GM23248 (cell line): ENCODE data around the gene HACE1. TPM values are rescaled to one million over a fixed set of nuclear protein-coding genes. Genes with fewer than 3 reads are reported as not detected.
"Not testable (repeated sequence)": the region's sequence is repeated elsewhere in the genome, so short reads cannot be mapped to it uniquely, and the experiment has no call there.

ENCODE experiments used
- DNase-seq: peaks from one replicate; pipeline ENCODE4 v3.0.0-alpha.2; 2015
- H2AFZ ChIP-seq: fragments of 200-600 bp; sonication (generic); 2 replicates; pipeline ENCODE4 v1.6.1; 2016; ENCODE audit warnings: antibody characterized with exemption
- H3F3A ChIP-seq: fragments of 200-600 bp; sonication (generic); 2 replicates; pipeline ENCODE4 v1.6.1; 2016; ENCODE audit warnings: mild to moderate bottlenecking, antibody characterized with exemption, mixed run types; ENCODE audit not compliant: insufficient read depth
- H3K27ac ChIP-seq: fragments of 200-600 bp; sonication (generic); 2 replicates; pipeline ENCODE4 v1.5.1; 2016; ENCODE audit warnings: mild to moderate bottlenecking
- H3K27me3 ChIP-seq: fragments of 200-600 bp; sonication (generic); replicated peaks from 2 replicates; pipeline ENCODE4 v1.6.1; 2016; ENCODE audit warnings: mild to moderate bottlenecking; ENCODE audit not compliant: insufficient read depth
- H3K36me3 ChIP-seq: fragments of 200-600 bp; sonication (generic); 2 replicates; pipeline ENCODE4 v1.6.1; 2016; ENCODE audit warnings: low read depth, mild to moderate bottlenecking
- H3K4me1 ChIP-seq: fragments of 200-600 bp; sonication (generic); 2 replicates; pipeline ENCODE4 v1.6.1; 2016; ENCODE audit warnings: mild to moderate bottlenecking; ENCODE audit not compliant: insufficient read depth
- H3K4me2 ChIP-seq: fragments of 200-600 bp; sonication (generic); one replicate; pipeline ENCODE4 v1.6.1; 2016; ENCODE audit warnings: mild to moderate bottlenecking; ENCODE audit not compliant: unreplicated experiment
- H3K4me3 ChIP-seq: fragments of 200-600 bp; sonication (generic); 2 replicates; pipeline ENCODE4 v1.5.1; 2016; ENCODE audit warnings: mild to moderate bottlenecking
- H3K79me2 ChIP-seq: fragments of 200-600 bp; sonication (generic); 2 replicates; pipeline ENCODE4 v1.6.1; 2016; ENCODE audit warnings: mild to moderate bottlenecking; ENCODE audit not compliant: insufficient read depth
- H3K9ac ChIP-seq: fragments of 200-600 bp; sonication (generic); 2 replicates; pipeline ENCODE4 v1.6.1; 2016; ENCODE audit warnings: mild to moderate bottlenecking
- H3K9me2 ChIP-seq: fragments of 200-600 bp; sonication (generic); 2 replicates; pipeline ENCODE4 v1.6.1; 2016; ENCODE audit warnings: mixed run types, mild to moderate bottlenecking, moderate library complexity; ENCODE audit not compliant: insufficient read depth
- H3K9me3 ChIP-seq: fragments of 200-600 bp; sonication (generic); one replicate; pipeline ENCODE4 v1.6.1; 2017; ENCODE audit warnings: low read depth
- H4K20me1 ChIP-seq: fragments of 200-600 bp; sonication (generic); 2 replicates; pipeline ENCODE4 v1.6.0; 2016; ENCODE audit not compliant: insufficient read depth
- EZH2 ChIP-seq: fragments of 200-600 bp; sonication (generic); IDR thresholded peaks from 2 replicates; pipeline ENCODE4 v1.6.1; 2018; ENCODE audit warnings: antibody characterized with exemption, mild to moderate bottlenecking; ENCODE audit not compliant: insufficient read depth, poor library complexity, severe bottlenecking
- EZH2phosphoT487 ChIP-seq: fragments of 200-600 bp; sonication (generic); IDR thresholded peaks from 2 replicates; pipeline ENCODE4 v1.6.1; 2018; ENCODE audit warnings: antibody characterized with exemption, moderate library complexity, mild to moderate bottlenecking, low read depth; ENCODE audit not compliant: insufficient read depth
- WGBS, 2 experiments: methylation state at CpG; one replicate each; pipeline ENCODE4 v1.1.6; 2015 to 2017; ENCODE audit warnings: low lambda C conversion rate in 2 of 2, low coverage in 1 of 2; ENCODE audit errors: missing lambda C conversion rate in 2 of 2; 5-methylcytosine and 5-hydroxymethylcytosine counted together
- in situ Hi-C: fragments of 300-500 bp; cut with MboI; formaldehyde crosslinking; loops from 2 replicates; pipeline ENCODE4 v1.15.0; 2020
- polyA plus RNA-seq: library from polyadenylated mRNA; unstranded; fragments of >200 nt; fragmentation: Nextera tagmentation; extraction: Ambion mirVana; gene quantifications from 2 replicates; pipeline ENCODE4 v1.2.1, GENCODE V29; 2016
- total RNA-seq: library from RNA; depleted of rRNA; stranded (reverse); fragments of >200 nt; shearing (Covaris generic); gene quantifications from 2 replicates; pipeline ENCODE4 v1.2.3, GENCODE V29; 2014

The HACE1 gene
- total and polyA plus RNA-seq, 2 experiments from 2014 or later: 7.7 to 13.3 TPM

DNA sequence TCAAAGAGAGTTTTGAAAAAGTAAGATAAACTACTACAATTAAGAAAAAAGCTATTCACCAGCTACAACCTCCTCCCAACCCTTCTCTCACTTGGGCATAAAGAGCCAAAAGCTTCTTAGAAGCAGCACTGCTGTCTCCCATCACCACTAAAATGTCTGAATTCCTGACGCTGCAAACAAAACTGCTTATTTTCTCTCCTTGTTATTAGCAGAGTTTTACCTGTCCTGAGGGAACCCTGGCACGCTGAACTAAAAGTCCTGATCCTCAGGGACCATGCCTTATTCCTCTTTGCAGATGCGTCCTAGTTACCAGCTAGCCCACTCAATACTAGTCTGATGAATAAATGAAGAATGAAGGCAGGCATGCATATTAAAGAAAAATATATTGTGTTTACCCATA lies 1.1 kb downstream of the HACE1 start:
- no peaks in the 10 kb centered on the region for H3K9me3 ChIP-seq
- 14 to 27% methylated on average over 3 of the region's 3 CpGs for WGBS, 2 experiments
- H2AFZ ChIP-seq: peak overlapping the region; percentile 87
- in situ Hi-C loops: no loop called here
- peak overlapping the region; percentile 83 for H3K9ac ChIP-seq
- no peaks in the 10 kb centered on the region for H3K9me2 ChIP-seq
- no peak overlapping the region; the same call in none of the 2 replicates for H3K27ac ChIP-seq
- TF ChIP-seq EZH2phosphoT487: no peak
- no peak for TF ChIP-seq EZH2
- peak overlapping the region; percentile 86 for H3K4me2 ChIP-seq
- no peaks in the 10 kb centered on the region for H3K36me3 ChIP-seq
- H3K27me3 ChIP-seq: no peaks in the 10 kb centered on the region
- H3K79me2 ChIP-seq: peaks cover 55% of the 10 kb centered on the region
- H3F3A ChIP-seq: no peaks in the 10 kb centered on the region
- H3K4me3 ChIP-seq: peak overlapping the region; percentile 80
- H3K4me1 ChIP-seq: peaks cover 12% of the 10 kb centered on the region; the same call in 1 of the 2 replicates
- peak; percentile 28 for DNase-seq
- no peaks in the 10 kb centered on the region for H4K20me1 ChIP-seq

DNA sequence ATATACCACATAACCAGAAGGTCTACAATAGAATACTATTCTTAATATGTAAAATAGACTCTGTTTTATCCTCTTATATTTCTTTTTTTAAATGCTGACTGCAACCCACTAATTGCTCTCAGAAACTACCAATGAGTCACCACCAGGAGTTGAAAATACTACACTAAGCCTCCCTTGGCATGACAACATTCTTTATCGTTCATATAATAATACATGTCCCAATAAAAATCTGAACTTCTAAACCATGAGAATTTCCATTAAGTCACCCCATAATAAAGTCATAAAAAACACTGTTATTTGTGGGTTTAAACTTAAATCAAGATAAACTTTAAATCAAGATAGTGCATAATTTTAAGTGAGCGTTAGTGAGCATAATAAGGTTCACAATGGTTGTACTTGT lies 4.2 kb downstream of the HACE1 start:
- DNase-seq: peak; percentile 80
- H4K20me1 ChIP-seq: no peaks in the 10 kb centered on the region
- no peak overlapping the region for H3K4me3 ChIP-seq
- in situ Hi-C loops: no loop called here
- H3K36me3 ChIP-seq: 0 out of 2 replicates have a peak, but pooled peaks cover under 1% of the 10 kb centered on the region
- H3K9ac ChIP-seq: no peak overlapping the region
- no peak overlapping the region for H3K27ac ChIP-seq
- H3F3A ChIP-seq: no peaks in the 10 kb centered on the region
- H3K4me2 ChIP-seq: no peak overlapping the region
- H3K27me3 ChIP-seq: no peaks in the 10 kb centered on the region
- peaks cover 64% of the 10 kb centered on the region for H3K79me2 ChIP-seq
- no peak for TF ChIP-seq EZH2
- WGBS, 2 experiments: 52% methylated on average over 2 of the region's 2 CpGs
- H2AFZ ChIP-seq: no peak overlapping the region
- H3K4me1 ChIP-seq: peaks cover 12% of the 10 kb centered on the region; the same call in 1 of the 2 replicates
- H3K9me3 ChIP-seq: no peaks in the 10 kb centered on the region
- no peaks in the 10 kb centered on the region for H3K9me2 ChIP-seq

- H3K9me2 ChIP-seq, H3K9me3 ChIP-seq, H3K4me1 ChIP-seq, H3K27me3 ChIP-seq, DNase-seq, H3F3A ChIP-seq, H3K4me2 ChIP-seq, H3K4me3 ChIP-seq, in situ Hi-C loops, H2AFZ ChIP-seq, H3K79me2 ChIP-seq, H3K9ac ChIP-seq, H3K27ac ChIP-seq, H4K20me1 ChIP-seq: not testable (repeated sequence)
- H3K36me3 ChIP-seq: peaks cover 21% of the 10 kb centered on the region; the same call in 1 of the 2 replicates
- whole genome bisulfite sequencing, 2 experiments: 85 to 87% methylated on average over 8 of the region's 8 CpGs
Measured at GRCh38 chr6:104847721-104848120, 12.0 kb downstream of the HACE1 start.

- WGBS, 2 experiments: 95 to 98% methylated on average over 2 of the region's 2 CpGs
- H3K36me3 ChIP-seq: 0 out of 2 replicates have a peak, but pooled peaks cover 11% of the 10 kb centered on the region
- no peak overlapping the region for H2AFZ ChIP-seq
- no peaks in the 10 kb centered on the region for H3K9me3 ChIP-seq
- DNase-seq: no peak
- H3K27me3 ChIP-seq: no peaks in the 10 kb centered on the region
- no peak overlapping the region for H3K27ac ChIP-seq
- in situ Hi-C loops: no loop called here
- H3K4me1 ChIP-seq: no peaks in the 10 kb centered on the region
- TF ChIP-seq EZH2phosphoT487 (no peak), EZH2 (no peak)
- H3K9ac ChIP-seq: no peak overlapping the region
- H3K9me2 ChIP-seq: no peaks in the 10 kb centered on the region
- H3K4me3 ChIP-seq: no peak overlapping the region
- no peaks in the 10 kb centered on the region for H3F3A ChIP-seq
- no peak overlapping the region for H3K4me2 ChIP-seq
- no peaks in the 10 kb centered on the region; the same call in 1 of the 2 replicates for H3K79me2 ChIP-seq
- no peaks in the 10 kb centered on the region for H4K20me1 ChIP-seq
Measured at GRCh38 chr6:104843229-104843628, 16.5 kb downstream of the HACE1 start.

GRCh38 chr6:104837158-104837557 lies 22.6 kb downstream of the HACE1 start:
- TF ChIP-seq EZH2phosphoT487 (no peak), EZH2 (no peak)
- in situ Hi-C loops: no loop called here

GRCh38 chr6:104836479-104837020 lies 23.2 kb downstream of the HACE1 start:
- H3K9me3 ChIP-seq, H3F3A ChIP-seq, H3K9me2 ChIP-seq, H3K9ac ChIP-seq, H3K4me2 ChIP-seq, H3K4me3 ChIP-seq, H3K27me3 ChIP-seq, H4K20me1 ChIP-seq, H3K79me2 ChIP-seq, in situ Hi-C loops, H2AFZ ChIP-seq, H3K27ac ChIP-seq, H3K4me1 ChIP-seq: not testable (repeated sequence)
- DNase-seq: peak; percentile 0
- 80 to 82% methylated on average over 5 of the region's 5 CpGs for WGBS, 2 experiments
- H3K36me3 ChIP-seq: 0 out of 2 replicates have a peak, but pooled peaks cover 13% of the 10 kb centered on the region

More at GRCh38 chr6:104837158-104837557, 22.6 kb downstream of the HACE1 start:
- H3K4me2 ChIP-seq: no peak overlapping the region
- no peaks in the 10 kb centered on the region for H3K4me1 ChIP-seq
- H4K20me1 ChIP-seq: no peaks in the 10 kb centered on the region
- H3K27ac ChIP-seq: no peak overlapping the region
- 57 to 67% methylated on average over 1 of the region's 1 CpG for WGBS, 2 experiments
- H3K9me3 ChIP-seq: no peaks in the 10 kb centered on the region
- no peak overlapping the region for H3K4me3 ChIP-seq
- no peaks in the 10 kb centered on the region for H3K27me3 ChIP-seq
- H3K9ac ChIP-seq: no peak overlapping the region
- H3K9me2 ChIP-seq: no peaks in the 10 kb centered on the region
- 0 out of 2 replicates have a peak, but pooled peaks cover 13% of the 10 kb centered on the region for H3K36me3 ChIP-seq
- no peaks in the 10 kb centered on the region; the same call in 1 of the 2 replicates for H3K79me2 ChIP-seq
- no peak for DNase-seq
- H3F3A ChIP-seq: no peaks in the 10 kb centered on the region
- no peak overlapping the region for H2AFZ ChIP-seq
